ENCODE results near the gene GDF7.

GRCh38 chr2:20666005-20666303, 990 bp upstream of the GDF7 start:
- TF ChIP-seq, protein P1, sequence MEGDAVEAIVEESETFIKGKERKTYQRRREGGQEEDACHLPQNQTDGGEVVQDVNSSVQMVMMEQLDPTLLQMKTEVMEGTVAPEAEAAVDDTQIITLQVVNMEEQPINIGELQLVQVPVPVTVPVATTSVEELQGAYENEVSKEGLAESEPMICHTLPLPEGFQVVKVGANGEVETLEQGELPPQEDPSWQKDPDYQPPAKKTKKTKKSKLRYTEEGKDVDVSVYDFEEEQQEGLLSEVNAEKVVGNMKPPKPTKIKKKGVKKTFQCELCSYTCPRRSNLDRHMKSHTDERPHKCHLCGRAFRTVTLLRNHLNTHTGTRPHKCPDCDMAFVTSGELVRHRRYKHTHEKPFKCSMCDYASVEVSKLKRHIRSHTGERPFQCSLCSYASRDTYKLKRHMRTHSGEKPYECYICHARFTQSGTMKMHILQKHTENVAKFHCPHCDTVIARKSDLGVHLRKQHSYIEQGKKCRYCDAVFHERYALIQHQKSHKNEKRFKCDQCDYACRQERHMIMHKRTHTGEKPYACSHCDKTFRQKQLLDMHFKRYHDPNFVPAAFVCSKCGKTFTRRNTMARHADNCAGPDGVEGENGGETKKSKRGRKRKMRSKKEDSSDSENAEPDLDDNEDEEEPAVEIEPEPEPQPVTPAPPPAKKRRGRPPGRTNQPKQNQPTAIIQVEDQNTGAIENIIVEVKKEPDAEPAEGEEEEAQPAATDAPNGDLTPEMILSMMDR (IDR thresholded peaks at IDR 0.05; ENCODE audit: low read depth, low read length, missing input control), result no peak
- TF ChIP-seq, protein P2, sequence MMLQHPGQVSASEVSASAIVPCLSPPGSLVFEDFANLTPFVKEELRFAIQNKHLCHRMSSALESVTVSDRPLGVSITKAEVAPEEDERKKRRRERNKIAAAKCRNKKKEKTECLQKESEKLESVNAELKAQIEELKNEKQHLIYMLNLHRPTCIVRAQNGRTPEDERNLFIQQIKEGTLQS (IDR thresholded peaks at IDR 0.05), result no peak
